Measurements from ENCODE around the gene PHTF1.

Gene PHTF1

DNA sequence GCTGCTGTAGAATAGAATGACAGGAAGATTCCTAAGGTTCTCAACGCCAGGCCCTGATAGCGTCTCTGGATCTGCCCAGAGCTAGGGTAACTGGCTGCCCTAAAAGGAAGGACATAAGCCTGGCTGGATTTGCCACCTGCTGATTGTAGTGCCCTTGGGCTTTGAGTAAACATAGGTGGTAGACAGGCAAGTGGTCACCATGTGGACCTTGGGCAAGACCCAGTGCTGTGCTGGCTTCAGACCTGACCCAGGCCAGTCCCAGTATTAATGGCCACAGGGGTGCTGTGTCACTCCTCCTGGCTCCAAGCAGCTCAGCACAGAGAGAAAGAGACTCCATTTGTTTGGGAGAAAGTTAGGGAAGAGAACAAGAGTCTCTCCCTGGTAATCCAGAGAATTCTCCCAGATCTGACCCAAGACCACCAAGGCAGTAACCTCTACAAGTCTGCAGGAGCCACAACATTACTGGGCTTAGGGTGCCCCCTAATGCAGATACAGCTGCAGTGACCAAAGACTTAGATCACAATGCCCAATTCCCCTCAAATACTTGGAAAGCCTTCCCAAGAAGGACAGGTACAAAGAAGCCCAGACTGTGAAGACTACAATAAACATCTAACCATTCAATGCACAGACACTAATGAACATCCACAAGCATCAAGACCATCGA, 44.5 kb downstream of the PHTF1 start:
- DNase-seq: no peak

DNA sequence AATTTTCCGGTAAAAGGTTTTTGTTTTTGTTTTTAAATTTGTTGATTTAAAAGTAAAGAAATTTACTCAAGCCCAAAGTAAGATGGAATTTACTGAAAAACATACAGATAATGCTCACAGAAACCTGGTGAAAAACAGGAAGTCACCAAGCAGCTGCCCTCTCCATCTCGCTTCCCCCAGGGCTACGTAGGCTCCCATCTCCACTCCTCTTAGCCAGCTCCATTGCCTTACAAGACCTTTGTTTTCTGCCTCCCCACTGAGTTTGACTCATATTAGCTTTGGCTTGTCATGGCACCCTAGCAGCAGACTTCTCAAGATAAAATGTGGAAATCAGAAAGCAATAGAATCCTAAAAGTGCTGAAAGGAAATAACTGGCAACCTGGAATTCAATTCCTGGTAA, 57.9 kb downstream of the PHTF1 start:
- DNase-seq: no peak

DNA sequence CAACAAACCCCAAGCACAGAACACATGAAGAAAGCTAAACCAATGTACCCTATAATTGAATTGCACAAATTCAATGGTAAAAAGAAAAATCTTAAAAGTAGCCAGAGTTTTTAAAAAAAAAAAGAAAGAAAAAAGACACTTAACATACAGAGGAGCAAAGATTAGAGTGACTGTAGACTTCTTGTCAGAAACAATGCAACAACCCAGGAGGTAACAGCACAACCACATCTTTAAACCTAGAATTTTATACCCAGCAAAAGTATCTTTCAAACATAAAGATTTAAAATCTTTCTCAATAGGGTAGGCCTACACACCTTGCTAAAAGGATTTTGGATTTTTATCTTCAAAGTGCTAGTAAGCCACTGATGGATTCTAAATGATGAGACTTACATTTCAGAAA, 64.4 kb downstream of the PHTF1 start:
- DNase-seq: no peak

DNA sequence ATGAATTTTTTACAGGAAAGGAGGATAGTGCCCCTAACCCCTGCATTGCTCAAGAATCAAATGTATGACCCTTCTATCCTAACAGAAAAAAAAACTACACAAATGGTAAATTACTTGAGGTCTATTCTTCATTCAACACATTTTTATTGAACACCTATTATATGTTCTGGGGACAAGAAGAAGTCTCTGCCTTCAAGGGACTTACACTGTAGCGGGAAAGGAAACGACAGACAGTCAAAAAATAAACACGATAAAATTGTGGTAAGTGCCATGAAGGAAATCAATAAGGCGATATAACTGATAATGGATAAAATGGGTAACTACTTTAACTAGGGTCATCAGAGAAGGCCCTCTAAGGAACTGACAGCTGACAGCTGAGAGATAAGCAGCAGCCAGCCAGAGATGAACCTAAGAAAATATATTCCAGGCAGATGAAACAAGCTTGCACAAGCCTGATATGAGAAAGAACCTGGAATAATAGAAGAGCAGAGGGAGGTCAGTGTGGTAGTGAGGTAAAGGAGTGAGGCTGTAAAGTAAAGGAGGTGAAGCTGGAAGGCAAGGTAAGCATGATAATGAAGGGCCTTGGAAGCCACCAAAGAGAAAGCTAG, 66.4 kb downstream of the PHTF1 start:
- DNase-seq: no peak

DNA sequence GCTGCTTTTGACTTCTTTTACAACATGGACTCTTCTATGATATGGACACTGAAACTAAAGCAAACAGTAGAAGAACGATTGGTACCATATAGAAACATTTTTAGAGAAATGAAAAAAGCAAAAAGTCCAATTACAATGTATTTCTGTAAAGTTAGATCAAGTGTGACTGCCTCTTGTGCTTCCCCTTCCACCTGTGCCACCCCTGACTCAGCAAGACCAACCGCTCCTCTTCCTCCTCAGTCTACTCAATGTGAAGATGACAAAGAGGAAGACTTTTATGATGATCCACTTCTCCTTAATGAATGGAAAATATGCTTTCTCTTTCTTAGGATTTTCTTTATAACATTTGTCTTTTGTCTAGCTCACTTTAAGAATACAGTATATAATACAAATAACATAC, 66.9 kb downstream of the PHTF1 start:
- DNase-seq: no peak

DNA sequence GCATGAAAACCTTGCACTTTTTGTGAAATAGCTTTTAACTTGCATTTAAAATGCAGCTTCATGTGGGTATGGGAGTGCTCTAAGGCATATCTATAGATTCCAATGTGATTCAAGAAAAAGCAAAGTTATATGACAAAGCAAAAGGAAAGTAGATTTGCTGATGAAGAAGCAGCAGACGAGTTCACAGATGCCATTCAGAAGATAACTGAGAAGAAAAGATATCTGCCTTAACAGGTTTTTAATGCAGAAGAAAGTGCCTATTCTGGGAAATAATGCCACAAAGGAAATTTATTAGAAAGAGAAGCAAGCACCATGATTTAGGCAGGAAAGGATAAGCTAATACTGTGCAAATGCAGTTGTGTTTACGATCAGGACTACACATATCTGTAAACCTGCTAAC, 68.1 kb downstream of the PHTF1 start:
- no peak for DNase-seq

DNA sequence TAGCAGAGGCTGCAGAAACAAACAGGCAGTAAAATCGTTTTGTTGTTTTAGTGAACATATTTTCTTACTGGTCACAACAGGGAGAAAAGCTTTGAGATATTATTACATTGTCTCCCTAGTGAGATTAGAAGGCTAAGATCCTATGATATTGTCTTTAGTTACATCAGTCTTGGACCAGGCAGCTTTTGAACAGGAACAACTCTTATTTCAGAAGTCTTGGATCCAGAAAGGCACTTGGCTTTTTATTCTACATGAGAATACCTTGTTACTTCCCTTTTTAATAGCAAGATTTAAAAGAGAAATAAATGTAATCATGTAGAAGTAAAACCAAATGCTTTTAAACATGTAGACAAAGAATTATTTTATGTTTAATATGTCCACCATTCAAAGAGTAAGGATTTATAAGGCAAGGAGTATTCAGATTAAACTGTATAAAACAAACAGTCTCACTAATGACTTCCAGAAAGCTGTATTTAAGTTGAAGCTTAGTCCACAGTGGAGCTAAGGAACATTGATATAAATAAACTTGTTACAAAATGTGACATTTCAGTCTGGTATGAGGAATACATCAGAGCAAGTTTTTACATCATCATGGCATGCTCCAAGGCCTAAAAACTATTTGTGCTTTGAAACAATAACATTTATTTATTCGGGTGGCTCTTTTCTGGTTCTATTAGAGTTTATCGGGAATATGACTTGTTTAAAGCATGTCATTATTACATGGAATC, 72.2 kb downstream of the PHTF1 start:
- no peak for DNase-seq

DNA sequence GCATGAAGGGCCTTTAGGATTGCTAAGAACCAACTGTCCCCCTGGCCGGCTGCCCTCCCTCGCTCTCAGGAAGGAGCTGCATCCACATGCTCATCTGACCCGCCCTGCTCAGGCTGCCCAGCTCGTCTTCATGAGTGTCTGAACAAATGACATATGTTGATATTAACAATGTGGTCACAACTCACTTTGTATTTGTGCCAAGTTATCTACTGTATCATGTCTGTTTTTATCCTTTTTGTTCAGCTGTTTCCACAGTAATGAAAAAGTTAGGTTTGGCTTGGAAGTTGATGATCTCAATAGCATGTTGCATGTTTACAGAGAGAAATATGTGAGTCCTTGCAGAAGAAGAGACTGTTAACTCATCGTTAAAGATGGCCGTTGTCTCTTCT, 75.1 kb downstream of the PHTF1 start:
- DNase-seq: peak; percentile 42

DNA sequence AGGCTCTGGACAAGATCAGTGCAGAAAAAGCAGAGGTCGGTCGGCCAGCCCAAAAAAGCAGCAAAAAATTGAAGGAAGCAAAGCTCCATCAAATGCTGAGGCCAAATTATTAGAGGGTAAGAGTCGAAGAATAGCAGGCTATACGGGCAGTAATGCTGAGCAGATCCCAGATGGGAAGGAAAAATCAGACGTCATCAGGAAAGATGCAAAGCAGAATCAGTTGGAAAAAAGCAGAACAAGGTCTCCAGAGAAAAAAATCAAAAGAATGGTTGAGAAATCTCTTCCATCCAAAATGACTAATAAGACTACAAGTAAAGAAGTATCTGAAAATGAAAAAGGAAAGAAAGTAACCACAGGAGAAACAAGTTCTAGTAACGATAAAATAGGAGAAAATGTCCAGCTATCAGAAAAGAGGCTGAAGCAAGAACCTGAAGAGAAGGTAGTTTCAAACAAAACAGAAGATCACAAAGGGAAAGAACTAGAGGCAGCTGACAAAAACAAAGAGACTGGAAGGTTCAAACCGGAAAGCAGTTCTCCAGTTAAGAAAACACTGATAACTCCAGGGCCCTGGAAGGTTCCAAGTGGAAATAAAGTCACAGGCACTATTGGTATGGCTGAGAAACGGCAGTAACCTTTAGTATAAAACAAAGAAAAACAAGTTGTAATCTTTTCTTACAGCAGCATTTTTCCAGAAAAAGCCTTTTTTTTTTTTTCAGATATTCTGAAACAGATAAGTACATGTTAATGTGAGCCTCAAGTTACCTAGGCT, 75.7 kb downstream of the PHTF1 start:
- DNase-seq: no peak

DNA sequence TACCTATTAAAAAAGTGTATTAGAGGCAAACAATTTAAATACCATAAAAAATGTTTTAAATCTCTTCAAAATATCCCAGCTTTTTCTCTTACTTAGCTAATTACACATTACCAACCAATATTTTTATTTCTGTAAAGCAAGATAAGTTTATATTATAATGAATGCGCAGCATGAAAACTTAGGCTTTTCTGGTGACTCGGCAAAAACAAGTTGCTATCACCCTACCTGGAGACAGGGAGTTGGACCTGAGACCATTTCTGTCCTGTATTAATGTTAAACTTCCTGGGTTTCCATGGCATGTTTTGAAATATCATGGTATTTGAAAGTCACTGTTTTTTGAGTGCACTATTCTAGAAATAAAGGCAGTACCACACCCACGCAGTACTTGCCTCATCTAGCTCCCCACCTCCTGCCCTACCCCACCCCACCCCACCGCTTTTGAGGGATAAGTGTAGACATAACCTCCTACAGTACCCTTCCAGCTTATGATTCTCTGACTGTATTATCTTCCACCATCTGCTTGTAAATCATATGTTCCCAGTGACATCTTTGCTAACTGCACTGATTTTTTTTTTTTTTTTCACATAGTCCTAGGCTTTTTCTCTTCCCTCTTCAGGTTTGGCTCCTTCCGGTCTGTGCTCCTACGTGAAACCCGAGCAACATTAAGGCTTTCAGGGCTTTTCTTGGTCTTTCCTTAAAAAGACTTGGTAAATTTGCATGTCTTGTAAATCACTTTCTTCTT, 77.5 kb downstream of the PHTF1 start:
- DNase-seq: no peak

DNA sequence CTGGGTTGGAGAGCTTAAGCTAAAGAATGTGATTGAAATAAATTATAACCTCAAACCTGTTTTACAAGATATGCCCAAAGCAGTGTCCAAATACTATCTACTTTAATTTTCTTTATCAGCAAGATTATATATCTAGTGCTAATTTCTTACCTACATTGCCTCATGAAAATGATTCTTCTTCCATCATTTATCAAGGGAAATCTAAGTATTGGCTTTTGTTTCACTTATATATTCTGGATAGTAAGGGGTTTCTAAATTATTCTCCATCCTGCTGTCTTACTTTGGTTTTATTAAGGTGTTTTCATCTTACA, 81.2 kb downstream of the PHTF1 start:
- DNase-seq: no peak

DNA sequence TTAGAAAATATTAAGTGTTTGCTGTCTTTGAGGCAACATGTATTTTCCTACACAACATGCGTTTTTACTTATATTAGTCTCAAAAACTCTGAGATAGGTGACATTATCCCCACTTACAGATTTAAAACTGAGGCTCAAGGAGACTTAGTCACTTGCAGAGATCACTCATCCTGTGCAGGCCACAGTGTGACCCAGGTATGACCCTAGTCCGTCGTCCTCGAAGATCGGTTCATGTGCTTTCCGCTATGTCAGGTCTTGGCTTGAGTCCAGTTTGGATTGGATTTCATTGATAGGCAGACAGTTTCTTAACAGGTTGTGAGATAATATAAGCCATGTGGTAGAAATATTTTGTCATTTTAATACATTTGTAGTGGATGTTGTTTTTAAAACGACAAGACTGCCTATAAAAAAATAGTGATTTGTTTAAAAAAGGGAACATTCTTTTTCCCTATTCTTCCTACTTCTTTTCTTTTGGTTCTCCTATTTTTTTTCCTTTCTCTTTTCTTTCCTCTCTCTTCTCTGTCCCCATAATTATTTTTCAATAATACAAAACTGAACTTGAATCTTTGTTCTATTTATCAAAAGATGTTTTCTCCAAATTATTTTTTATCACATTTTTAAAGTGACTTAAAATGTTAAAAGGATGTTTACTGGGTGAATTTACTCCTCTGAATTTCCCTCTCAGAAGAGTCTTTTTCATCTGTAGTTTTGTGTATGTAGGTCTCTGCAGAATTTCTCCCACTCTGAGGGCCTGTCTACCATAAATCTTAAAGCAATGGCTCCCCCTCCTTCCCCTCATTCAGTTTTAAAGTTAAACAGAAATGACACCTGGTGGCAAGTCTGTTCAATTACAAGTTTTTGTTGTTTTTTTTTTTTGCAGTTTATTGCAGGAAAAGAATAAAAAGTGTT, 81.8 kb downstream of the PHTF1 start:
- DNase-seq: peak; percentile 36

DNA sequence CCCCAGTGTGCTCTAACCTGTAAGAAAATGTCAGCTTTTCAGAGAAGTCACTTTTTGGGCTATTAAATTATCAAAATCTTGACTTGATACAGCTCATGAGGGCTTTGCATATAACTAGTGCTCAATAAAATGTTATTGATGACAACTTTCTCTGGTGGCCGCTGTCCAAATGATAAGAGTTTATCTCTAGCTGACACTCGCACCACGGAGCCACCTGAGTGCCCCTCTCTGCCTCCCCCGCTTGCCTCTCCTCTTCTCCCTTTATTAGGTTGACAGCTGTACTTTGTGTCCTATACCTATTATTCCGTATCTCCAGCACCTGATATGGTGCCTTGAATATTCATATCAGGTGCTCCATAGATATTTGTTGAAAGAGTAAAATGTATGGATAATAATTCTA, 82.8 kb downstream of the PHTF1 start:
- DNase-seq: no peak

DNA sequence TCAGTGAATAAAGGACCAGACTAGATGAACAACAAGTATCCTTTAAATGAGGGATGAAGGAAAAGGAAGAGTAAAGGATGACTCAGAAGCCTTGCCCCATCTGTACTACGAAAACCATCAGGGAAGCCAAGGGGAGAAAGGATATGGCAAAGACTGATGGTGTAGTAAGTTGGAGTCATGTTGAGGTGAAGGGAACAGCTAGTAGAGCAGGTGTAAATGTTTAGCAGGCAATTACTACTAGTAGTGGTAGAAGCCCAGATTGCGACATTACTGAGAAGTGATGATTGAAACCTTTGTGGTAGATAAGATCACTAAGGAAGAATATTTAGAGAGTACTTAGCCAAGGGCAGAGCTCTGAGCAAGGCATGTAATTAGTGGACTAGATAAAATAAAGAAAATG, 84.0 kb downstream of the PHTF1 start:
- no peak for DNase-seq

DNA sequence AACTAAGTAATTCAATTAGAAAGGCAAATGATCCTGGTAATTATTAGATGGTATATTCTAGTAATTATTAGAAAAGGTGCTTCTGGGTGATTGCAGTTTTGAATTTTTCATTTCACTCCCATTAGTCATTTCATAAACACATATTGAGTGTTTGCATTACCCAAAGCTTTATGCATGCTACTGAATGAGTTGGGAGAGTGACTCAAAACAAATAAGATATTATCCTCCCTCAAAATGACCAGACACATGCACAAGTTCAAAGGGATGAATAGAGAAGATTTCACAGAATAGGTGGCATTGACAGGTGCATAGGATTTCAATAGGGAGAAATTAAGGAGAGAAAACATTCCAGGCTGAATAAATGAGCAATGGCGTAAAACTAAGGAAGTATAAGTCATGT, 84.7 kb downstream of the PHTF1 start:
- DNase-seq: no peak

DNA sequence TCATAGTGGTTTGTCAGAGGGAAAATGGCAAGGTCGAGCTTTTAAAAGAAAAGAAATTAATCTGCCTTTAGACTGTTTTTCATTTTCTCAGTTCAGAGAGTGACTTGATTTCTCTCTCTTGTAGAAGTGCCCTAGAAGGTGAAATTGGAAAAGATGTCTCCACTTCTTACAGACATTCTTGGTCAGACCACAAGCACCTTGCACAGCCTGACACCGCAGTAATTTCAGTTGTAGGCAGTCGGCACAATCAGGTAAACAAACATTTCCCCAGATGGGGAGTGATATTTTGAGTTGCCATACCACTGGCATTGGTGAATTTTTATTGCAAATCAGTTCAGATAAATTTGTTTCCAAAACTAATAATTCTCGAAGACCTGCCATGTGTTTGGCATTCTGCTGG, 86.8 kb downstream of the PHTF1 start:
- no peak for DNase-seq

DNA sequence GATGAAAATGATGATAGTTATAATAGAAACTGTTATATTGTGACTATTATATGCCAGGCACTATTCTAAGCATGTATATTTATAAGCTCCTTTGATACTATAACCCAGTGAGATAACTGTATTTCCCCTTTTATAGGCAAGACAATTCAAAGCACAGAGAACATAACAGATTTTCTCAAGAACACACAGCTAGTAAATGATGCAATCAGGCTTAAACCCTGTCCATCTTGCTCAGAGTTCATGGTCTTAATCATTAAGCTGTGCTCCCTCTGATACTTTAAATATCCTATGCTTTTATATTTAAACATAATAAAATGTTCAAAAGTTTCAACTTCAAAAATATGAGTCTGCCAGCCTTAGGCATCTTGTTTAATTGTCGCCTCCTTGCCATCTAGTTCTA, 88.6 kb downstream of the PHTF1 start:
- no peak for DNase-seq

DNA sequence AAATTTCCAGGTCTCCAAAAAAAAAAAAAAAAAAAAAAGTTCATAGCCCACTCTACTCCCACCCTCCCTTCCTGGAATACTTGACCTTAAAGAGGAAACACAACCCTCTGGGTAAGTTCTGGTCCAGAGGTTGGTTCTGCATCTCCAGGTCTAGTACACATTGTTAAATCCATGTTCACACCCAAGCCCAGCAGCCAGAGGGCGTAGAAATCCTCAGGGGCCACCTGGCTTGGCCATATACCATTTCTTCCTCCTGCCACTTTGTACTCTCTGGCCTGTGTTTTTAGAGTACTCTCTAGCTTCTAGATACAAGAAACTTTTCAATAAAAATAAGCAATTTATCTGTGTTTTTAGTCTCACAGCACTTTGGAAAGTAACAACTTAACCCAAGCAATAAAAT, 89.3 kb downstream of the PHTF1 start:
- DNase-seq: no peak

DNA sequence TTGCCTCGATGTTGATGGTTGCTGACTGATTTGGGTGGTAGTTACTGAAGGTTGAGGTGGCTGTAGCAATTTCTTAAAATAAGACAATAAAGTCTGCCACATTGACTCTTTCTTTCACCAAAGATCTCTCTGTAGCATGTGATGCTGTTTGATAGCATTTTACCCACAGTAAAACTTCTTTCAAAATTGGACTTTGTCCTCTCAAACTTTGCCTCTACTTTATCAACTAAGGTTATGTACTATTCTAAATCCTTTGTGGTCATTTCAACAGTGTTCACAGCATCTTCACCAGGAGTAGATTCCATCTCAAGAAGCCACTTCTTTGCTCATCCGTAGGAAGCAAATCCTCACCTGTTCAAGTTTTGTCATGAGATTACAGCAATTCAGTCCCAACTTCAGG, 93.2 kb downstream of the PHTF1 start:
- no peak for DNase-seq

DNA sequence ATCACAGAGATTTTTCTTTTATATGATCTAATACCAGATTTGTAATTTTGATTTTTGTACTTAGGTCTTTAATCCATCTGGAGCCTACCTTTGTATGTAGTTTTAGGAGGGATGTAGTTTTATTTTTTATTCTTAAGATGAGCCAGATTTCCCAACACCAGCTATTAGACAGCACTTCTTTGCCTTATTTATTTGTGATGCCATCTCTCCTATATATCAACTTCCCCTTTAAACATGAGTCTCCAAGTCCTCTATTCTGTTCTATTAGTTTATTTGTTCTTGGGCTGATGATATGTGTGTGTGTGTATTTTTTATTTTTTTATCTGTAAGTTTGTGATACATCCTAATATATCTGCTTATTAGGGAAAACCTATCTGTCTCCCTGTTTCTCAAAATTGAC, 94.2 kb downstream of the PHTF1 start:
- DNase-seq: no peak

DNA sequence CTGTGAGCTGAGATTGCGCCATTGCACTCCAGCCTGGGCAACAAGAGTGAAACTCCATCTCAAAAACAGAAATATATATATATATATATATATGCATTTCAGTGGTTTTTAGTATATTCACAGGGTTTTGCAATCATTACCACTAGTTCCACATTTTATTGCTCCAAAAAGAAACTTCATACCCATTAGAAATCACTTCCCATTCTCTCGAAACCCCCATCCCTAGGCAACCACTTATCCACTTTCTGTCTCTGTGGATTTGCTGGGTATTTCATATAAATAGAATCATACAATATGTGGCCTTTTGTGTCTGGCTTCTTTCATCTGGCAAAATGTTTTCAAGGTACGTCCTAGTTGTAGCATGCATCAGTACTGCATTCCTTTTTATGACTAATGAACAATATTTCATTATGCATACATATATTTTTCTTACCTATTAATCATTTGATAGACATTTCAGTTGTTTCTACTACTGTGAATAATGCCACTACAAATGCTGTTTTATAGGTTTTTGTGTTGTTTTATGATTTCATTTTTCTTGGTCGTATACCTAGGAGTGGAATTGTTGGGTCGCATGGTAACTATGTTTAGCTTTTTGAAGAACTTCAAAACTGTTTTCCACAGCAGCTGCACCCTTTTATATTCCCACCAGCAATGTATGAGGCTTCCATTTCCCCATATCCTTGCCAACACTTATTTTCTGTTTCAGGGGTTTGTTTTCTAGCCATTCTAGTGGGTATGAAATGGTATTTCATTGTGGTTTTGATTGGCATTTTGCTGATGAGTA, 95.9 kb downstream of the PHTF1 start:
- DNase-seq: no peak

Measured in femur (tissue), 1 donor.